Suppressor macrophage treated with lipopolysaccharide for 1 hour (primary cell): ENCODE data around the gene GPR84.

ENCODE experiments used
- DNase-seq, 3 donors: peaks; one replicate each; pipeline ENCODE4 v3.0.0-alpha.2; 2020 to 2022

Gene GPR84

DNA sequence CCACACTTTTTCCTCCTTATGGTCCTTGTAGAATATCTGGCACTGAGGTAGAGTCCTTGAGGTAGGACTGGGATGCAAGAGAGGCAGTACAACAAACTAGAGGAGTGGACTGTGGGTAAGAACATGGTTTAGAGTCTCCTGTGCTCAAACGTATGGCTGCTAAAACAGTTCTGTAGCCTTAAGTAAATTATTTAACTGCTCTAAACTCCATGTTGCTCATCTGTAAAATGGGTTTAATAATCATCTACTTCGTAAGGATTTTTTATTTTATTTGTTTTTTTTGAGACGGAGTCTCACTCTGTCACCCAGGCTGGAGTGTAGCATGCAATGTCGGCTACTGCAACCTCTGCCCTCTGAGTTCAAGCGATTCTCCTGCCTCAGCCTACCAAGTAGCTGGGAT is 42.9 kb downstream of the GPR84 start:
- DNase-seq, result no peak
